KBM-7 (cell line): ENCODE data around the gene HOXB4.
A peak's percentile ranks its signal among the peaks of the same experiment; 100 is the strongest.
"Not testable (repeated sequence)": the region's sequence is repeated elsewhere in the genome, so short reads cannot be mapped to it uniquely, and the experiment has no call there.

ENCODE experiments used
- DNase-seq: peaks from one replicate; pipeline ENCODE4 v3.0.0-alpha.2; 2015
- in situ Hi-C: fragments of 300-500 bp; cut with MboI; formaldehyde crosslinking; loops from 2 replicates; pipeline ENCODE4 v1.14.3; 2020; ENCODE audit warnings: low sequenced_read_pairs, low pct_unique_long_range_greater_than_20kb, mixed read lengths

Gene HOXB4

DNA sequence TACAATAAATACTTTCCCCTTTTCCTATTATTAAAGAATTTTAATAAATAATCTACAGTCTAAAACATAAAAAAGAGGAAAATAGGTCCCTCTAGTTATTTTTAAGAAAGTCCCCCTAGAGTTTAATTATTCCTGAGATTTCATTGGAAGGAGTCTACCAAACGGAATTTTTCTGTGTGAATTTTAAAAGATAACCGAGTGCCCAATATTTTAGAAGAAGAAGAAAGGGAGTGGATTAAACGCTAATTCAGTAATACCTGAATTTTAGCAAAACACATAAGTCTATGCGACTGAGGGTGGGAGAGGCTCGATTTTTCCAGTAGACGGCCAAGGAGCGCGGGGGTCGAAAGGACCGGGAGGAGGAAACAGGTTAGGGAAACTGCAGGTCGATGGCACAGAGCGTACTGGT is 35.4 kb downstream of the HOXB4 start:
- in situ Hi-C loops: no loop called here
- no peak for DNase-seq

DNA sequence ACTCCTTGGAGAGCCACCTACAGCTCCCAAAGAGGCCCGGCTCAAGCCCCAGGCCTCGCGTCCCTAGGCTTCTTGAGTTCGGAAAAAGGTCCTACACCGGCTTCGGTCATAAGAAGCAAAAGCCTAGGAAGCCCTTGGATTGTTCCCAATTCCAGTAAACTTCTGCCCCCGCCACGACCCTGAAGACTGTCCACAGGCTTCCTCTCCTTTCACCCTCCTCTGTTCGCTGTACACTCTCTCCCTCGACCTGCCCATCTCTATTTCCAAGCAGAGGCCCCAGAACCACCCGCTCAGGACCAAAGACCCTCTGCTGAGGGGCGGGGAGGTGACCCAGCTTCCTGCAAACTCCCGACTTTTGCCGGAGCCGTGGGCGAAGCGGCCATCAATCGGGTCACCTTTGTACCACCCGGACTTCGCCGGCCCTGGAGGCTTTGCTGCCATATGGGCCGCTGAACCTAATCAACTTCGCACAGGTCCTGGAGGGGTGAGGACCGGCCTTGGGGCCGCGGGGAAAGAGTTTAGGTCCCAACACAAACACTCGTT is 36.0 kb downstream of the HOXB4 start:
- DNase-seq: peak; percentile 45
- in situ Hi-C loops: no loop called here

- in situ Hi-C loops: no loop called here
- peak; percentile 49 for DNase-seq
Measured at GRCh38 chr17:48541577-48542113, 36.5 kb downstream of the HOXB4 start.

DNA sequence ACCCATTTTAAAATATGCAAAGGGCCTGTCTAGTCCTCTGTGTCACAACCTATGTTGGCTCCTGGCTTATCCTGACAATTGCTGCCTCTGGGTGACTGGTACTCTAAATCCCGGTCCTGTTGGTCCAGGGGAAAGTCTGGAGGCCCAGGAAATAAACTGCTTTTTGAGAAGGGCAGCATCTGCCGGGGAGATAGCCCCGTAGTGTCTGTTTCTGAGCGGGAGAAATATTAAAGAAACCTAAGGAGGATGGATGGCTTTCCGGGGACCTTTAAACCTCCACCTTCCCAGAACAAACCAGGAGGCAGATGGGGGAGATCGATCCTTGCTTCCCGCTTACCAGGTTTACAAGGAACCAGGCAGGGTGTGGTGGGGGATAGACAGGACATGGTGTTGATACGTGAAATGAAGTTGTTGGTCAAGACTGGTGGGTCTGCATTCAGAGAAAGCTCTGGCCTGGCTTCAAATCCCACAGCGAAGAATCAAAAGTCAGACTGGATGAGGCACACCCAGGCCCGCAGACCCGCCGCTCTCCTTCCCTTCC is 37.0 kb downstream of the HOXB4 start:
- in situ Hi-C loops: no loop called here
- no peak for DNase-seq

- no peak for DNase-seq
- in situ Hi-C loops: no loop called here
Measured at GRCh38 chr17:48540213-48540612, 37.9 kb downstream of the HOXB4 start.

GRCh38 chr17:48539177-48539576 is 39.0 kb downstream of the HOXB4 start:
- DNase-seq: no peak
- in situ Hi-C loops: no loop called here

GRCh38 chr17:48537316-48537715 is 40.8 kb downstream of the HOXB4 start:
- in situ Hi-C loops: no loop called here
- DNase-seq: no peak

- DNase-seq, in situ Hi-C loops: not testable (repeated sequence)
Measured at GRCh38 chr17:48535793-48536559, 42.2 kb downstream of the HOXB4 start.

GRCh38 chr17:48532261-48532660 is 45.9 kb downstream of the HOXB4 start:
- DNase-seq: no peak
- in situ Hi-C loops: no loop called here

DNA sequence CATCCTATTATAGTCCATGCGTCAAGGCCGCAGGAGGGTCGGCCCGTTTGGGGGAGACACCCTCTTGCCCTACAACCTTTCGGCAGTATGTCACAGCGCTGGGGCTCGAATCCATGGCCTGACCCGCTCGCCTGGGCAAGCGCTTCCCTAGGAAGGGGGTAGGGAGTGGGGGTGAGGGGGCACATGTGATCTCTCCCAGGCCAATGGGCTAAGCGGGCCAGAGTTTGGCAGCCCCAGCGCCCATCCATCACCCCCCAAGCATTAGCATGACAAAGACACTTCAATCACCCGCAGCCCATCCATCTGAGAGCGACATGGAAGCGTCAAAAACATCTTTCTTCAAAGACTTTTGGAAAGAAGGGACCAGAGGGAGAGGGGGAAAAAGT is 47.3 kb downstream of the HOXB4 start, which contains the start of gene HOXB1:
TSS of gene HOXB1 (minus strand) at position 125 of the 386 bp plus-strand sequence. CDS start at position 18, 107 bp downstream.
- DNase-seq: no peak
- in situ Hi-C loops: no loop called here

GRCh38 chr17:48530208-48530886 is 47.8 kb downstream of the HOXB4 start:
- in situ Hi-C loops: no loop called here
- DNase-seq: no peak

DNA sequence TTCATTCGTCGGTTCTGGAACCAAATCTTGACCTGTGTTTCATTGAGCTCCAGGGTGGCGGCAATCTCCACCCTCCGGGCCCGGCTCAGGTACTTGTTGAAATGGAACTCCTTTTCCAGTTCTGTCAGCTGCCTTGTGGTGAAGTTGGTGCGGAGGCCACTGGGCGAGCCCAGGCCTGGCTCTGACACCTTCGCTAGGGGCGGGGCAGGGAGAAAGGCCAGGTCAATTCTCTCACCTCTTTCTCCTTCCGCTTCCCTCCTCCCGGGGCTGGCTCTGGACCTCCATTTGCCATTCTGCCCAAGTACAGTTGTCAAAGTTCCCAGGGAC is 48.5 kb downstream of the HOXB4 start:
- in situ Hi-C loops: no loop called here
- DNase-seq: no peak

DNA sequence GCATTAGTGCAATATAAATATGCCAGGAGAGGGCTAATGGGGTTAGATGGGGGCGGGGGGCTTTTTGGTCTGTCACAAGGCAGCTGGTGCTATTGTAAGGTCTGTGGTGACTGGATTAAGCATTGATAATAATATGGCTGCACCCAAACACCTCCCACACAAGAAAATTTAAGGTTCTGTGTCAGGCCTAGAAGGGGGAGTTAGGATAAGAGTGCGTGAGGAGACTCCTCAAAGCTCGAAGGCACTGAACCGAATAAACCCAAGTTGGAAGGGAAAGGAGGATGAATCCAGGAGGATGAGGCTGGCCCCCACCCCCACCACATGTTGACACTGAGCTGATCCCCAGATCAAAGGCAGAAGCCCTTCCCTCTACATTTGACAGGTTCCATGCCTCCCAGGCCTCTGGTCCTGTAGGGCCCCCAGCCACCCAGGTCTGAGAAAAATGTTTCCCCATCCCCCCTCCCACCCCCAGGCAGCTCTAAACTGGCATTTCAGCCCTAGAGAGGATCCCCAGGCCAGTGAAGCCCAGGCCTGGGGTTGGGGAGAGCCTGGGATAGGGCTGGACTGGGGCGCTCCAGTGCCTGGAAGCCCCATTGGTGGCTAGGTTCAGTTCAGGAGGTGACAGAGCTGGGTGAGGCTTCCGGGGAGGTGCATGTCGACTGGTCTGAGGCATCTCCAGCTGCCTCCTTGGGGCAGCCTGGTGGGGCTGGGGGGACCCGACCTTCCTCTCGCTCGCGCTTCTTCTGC is 49.0 kb downstream of the HOXB4 start:
- no peak for DNase-seq
- in situ Hi-C loops: no loop called here

GRCh38 chr17:48528153-48528935 is 49.8 kb downstream of the HOXB4 start:
- DNase-seq: no peak
- in situ Hi-C loops: no loop called here

- in situ Hi-C loops: no loop called here
- no peak for DNase-seq
Measured at GRCh38 chr17:48527547-48527932, 50.6 kb downstream of the HOXB4 start.

GRCh38 chr17:48526608-48527546 is 51.3 kb downstream of the HOXB4 start:
- in situ Hi-C loops: no loop called here
- DNase-seq: no peak
